GM20000 (cell line): ENCODE data around the gene MSTN.
"Not testable (repeated sequence)": the region's sequence is repeated elsewhere in the genome, so short reads cannot be mapped to it uniquely, and the experiment has no call there.

ENCODE experiments used
- DNase-seq: peaks from one replicate; pipeline ENCODE4 v3.0.0; 2012; ENCODE audit warnings: low spot score
- CTCF ChIP-seq: IDR thresholded peaks from 2 replicates; pipeline ENCODE4 v1.5.1; 2012; ENCODE audit warnings: mild to moderate bottlenecking, control low read depth; ENCODE audit errors: extremely low read depth, missing control alignments

The MSTN gene

DNA sequence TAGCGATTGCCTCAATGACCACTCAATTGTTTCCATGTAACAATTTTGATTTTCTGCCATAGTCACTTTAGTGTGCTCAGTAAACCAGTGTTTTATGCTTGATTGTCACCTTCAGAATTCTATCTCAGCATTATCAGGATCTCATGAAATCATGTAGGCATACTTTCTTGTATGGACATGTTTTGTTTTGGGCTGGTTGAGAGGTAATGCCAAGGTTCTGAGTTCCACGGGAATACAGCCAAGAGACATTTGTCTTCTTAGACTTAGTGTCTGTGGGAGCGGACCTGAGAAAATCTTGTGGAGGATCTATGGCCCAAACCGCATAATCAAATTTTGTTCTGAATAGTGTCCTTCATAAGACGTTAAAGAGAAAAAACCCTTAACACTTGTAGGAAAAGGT, 10.2 kb downstream of the MSTN start:
- no peak for TF ChIP-seq CTCF
- no peak for DNase-seq

GRCh38 chr2:190051223-190051622, 11.3 kb downstream of the MSTN start:
- DNase-seq: no peak
- TF ChIP-seq CTCF: no peak

GRCh38 chr2:190050001-190050400, 12.5 kb downstream of the MSTN start:
- TF ChIP-seq CTCF: no peak
- DNase-seq: no peak

DNA sequence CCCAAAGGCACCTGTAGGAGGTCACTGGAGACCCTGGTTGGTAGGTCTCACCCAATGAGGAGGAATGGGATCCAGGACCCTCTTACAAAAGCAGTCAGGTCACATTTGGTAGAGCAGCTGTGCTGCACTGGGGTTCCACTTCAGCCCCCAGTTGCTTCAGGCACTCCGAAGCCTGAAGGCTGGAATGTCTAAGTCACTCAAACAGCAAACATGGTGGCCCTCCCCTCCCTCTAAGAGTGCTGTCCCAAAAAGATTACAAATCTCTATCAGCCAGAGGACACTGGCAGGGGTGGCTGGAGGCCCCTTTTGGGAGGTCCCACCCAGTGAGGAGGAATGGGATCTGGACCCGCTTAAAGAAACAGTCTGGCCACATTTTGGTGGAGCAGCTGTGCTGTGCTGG, 17.7 kb downstream of the MSTN start:
- no peak for DNase-seq
- no peak for TF ChIP-seq CTCF

DNA sequence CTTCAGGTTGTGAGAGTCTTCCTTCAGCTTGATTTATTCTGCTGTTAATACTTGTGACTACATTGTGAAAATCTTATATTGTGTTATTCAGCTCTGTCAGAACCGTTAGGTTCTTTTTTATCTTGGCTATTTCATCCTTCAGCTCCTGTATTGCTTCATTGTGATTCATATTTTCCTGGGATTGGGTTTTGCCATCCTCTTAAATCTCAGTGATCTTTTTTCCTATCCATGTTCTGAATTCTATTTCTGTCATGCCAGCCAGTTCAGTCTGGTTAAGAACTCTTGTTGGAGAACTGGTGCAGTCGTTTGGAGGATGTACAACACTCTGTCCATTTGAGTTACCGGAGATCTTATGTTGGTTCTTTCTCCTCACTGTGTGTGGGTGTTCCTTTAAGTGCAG, 19.1 kb downstream of the MSTN start:
- no peak for DNase-seq
- no peak for TF ChIP-seq CTCF

- TF ChIP-seq CTCF: no peak
- no peak for DNase-seq
Measured at GRCh38 chr2:190036071-190036470, 26.5 kb downstream of the MSTN start.

GRCh38 chr2:190034417-190034816, 28.1 kb downstream of the MSTN start:
- not testable (repeated sequence) for DNase-seq

GRCh38 chr2:190031969-190032618, 30.4 kb downstream of the MSTN start:
- TF ChIP-seq CTCF: no peak
- no peak for DNase-seq
